ENCODE results near the gene FN3KRP.
A peak's percentile ranks its signal among the peaks of the same experiment; 100 is the strongest.

Gene FN3KRP

DNA sequence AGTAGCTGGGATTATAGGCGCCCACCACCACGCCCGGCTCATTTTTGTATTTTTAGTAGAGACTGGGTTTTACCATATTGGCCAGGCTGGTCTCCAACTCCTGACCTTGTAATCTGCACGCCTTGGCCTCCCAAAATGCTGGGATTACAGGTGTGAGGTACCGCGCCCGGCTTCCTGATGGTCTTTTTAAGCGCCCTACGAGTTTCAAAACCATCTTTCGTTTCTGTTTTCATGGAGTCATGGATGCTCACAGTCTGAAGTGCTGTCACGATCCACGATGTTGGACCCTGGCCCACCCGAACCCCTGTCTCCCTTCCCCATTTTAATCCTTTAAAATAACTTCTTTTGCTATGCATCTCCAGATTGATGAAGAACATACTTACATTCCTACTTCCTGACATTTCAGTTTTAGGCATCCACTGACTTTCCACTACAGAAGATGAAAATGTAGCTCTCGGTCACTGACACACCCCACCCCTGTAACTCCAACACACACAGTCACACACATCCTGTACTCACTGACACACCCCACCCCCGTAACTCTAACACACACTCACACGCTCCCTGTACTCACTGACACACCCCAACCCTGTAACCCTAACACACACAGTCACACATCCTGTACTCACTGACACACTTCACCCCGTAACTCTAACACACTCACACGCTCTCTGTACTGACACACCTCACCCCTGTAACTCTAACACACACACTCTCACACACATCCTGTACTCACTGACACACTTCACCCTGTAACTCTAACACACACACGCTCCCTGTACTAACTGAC, 45.6 kb upstream of the FN3KRP start:
- peaks cover 5% of the 10 kb centered on the region for H3K36me3 Mint-ChIP-seq (ENCODE audit: low read depth)
- TF ChIP-seq CTCF (IDR thresholded peaks at IDR 0.05; ENCODE audit: unreplicated experiment in 3 of 3) = no peak
- no peak overlapping the region for H3K4me3 Mint-ChIP-seq
- H3K4me1 Mint-ChIP-seq = peaks cover 28% of the 10 kb centered on the region
- H3K27ac Mint-ChIP-seq = peak overlapping the region; percentile 9 to 51 (median 27)
- H3K9me3 Mint-ChIP-seq = no peaks in the 10 kb centered on the region
- H3K27me3 Mint-ChIP-seq (ENCODE audit: low read depth) = peaks cover 3% of the 10 kb centered on the region

DNA sequence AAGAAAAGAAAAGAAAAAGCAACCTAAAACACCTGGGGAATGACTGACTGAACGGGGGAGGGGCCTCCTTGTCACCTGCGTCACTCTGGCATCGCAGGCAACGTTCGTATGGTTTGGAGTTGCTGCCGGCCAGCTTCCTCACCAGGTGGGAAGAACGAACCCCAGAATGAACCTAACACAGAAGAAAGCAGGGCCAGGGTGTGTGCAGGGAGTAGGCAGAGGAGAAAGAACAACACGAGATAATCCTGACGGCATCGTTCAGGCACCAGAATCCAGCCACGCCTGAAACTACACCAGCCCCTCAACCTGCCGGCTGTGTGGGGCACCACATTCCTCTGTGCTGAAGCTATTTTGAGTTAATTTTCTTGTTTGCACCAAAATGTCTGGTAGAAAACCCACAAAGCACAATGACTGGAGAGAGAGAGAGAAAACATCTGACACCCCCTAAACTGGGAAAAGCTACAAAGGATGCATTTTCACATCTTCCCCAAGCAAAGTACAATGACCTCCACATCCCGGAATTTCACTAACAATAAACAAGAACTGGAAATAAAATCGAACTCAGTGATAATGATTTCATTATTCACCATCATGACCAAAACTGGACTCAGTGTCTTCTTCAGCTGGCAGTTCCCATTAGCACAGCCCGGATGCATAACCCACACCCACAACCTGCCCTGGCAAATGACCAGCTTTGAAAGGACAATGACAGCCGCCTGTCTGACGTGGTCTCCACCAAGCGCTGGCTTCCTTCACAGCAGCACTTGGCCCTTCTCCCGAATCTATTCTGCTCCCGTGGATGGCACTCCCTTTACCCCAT, 41.6 kb upstream of the FN3KRP start:
- no peaks in the 10 kb centered on the region for H3K27me3 Mint-ChIP-seq (ENCODE audit: low read depth)
- no peak for TF ChIP-seq CTCF (IDR thresholded peaks at IDR 0.05; ENCODE audit: unreplicated experiment in 3 of 3)
- no peak overlapping the region for H3K4me3 Mint-ChIP-seq
- H3K27ac Mint-ChIP-seq = no peak overlapping the region
- H3K36me3 Mint-ChIP-seq (ENCODE audit: low read depth) = no peaks in the 10 kb centered on the region
- H3K4me1 Mint-ChIP-seq = peaks cover 28% of the 10 kb centered on the region
- no peaks in the 10 kb centered on the region for H3K9me3 Mint-ChIP-seq

- no peak overlapping the region for H3K27ac Mint-ChIP-seq
- H3K9me3 Mint-ChIP-seq = no peaks in the 10 kb centered on the region
- H3K36me3 Mint-ChIP-seq (ENCODE audit: low read depth) = no peaks in the 10 kb centered on the region
- H3K4me3 Mint-ChIP-seq = no peak overlapping the region
- H3K4me1 Mint-ChIP-seq = peaks cover 24% of the 10 kb centered on the region
- no peaks in the 10 kb centered on the region for H3K27me3 Mint-ChIP-seq (ENCODE audit: low read depth)
- TF ChIP-seq CTCF (IDR thresholded peaks at IDR 0.05; ENCODE audit: unreplicated experiment in 3 of 3) = no peak
Measured at GRCh38 chr17:82675476-82676245, 40.8 kb upstream of the FN3KRP start.

- Mint-ChIP-seq H3K9me3 (peaks cover 8% of the 10 kb centered on the region), H3K27me3 (ENCODE audit: low read depth) (no peaks in the 10 kb centered on the region), H3K36me3 (ENCODE audit: low read depth) (peaks cover 8% of the 10 kb centered on the region), H3K27ac (no peak overlapping the region), H3K4me3 (no peak overlapping the region), H3K4me1 (peaks cover 17% of the 10 kb centered on the region)
- no peak for TF ChIP-seq CTCF (IDR thresholded peaks at IDR 0.05; ENCODE audit: unreplicated experiment in 3 of 3)
Measured at GRCh38 chr17:82677353-82677925, 39.1 kb upstream of the FN3KRP start.

GRCh38 chr17:82678265-82678891, 38.1 kb upstream of the FN3KRP start:
- H3K36me3 Mint-ChIP-seq (ENCODE audit: low read depth) = peaks cover 8% of the 10 kb centered on the region
- H3K4me1 Mint-ChIP-seq = peaks cover 17% of the 10 kb centered on the region
- no peak for TF ChIP-seq CTCF (IDR thresholded peaks at IDR 0.05; ENCODE audit: unreplicated experiment in 3 of 3)
- no peaks in the 10 kb centered on the region for H3K27me3 Mint-ChIP-seq (ENCODE audit: low read depth)
- peaks cover 8% of the 10 kb centered on the region for H3K9me3 Mint-ChIP-seq
- peak overlapping the region in 1 of 3 experiments; percentile 0 for H3K27ac Mint-ChIP-seq
- H3K4me3 Mint-ChIP-seq = no peak overlapping the region
